B cell (primary cell): ENCODE data around the gene PPP2R3C. TPM values are rescaled to one million over a fixed set of nuclear protein-coding genes. Genes with fewer than 3 reads are reported as not detected.

Source experiments
- ATAC-seq: fragments of 200-7000 bp; cut with Tn5 transposase; one replicate; pipeline ENCODE4 v1.10.0; 2021; ENCODE audit warnings: low read depth, mild to moderate bottlenecking, moderate number of reproducible peaks, moderate library complexity
- CTCF ChIA-PET: fragments of 350-600 bp; sonication (Branson Sonifier 250); formaldehyde crosslinking; loops from one replicate; lab custom pipeline; 2021; ENCODE audit warnings: antibody characterized with exemption, inconsistent platforms; lab: Charles Lee
- POLR2A ChIA-PET: fragments of 350-600 bp; sonication (Branson Sonifier 250); formaldehyde crosslinking; loops from one replicate; lab custom pipeline; 2021; ENCODE audit warnings: antibody characterized with exemption; lab: Charles Lee
- DNase-seq: peaks from one replicate; pipeline ENCODE4 v3.0.0; 2013
- H2AFZ ChIP-seq: 2 replicates; pipeline ENCODE4 v1.6.1; 2012; ENCODE audit warnings: mild to moderate bottlenecking, low read depth, low read length; ENCODE audit not compliant: insufficient read depth, poor library complexity, severe bottlenecking
- H3K27ac ChIP-seq, 2 donors: 1 replicate in 1 of 2; 2 replicates in 1 of 2; pipeline ENCODE4 v1.5.1; 2012 to 2013; ENCODE audit warnings: low read length in 2 of 2, mild to moderate bottlenecking in 2 of 2, moderate library complexity in 1 of 2
- H3K27me3 ChIP-seq, 4 experiments: fragments of 200-600 bp in 1 of 4; sonication (generic) in 1 of 4; replicated peaks in 1 of 4; 1 replicate in 2 of 4; 2 replicates in 2 of 4; pipeline versions ENCODE4 v1.6.1 to v1.7.0; 2013 to 2016; ENCODE audit warnings: low read length in 3 of 4, mild to moderate bottlenecking in 2 of 4, mixed read lengths in 1 of 4, moderate library complexity in 1 of 4; ENCODE audit not compliant: insufficient read depth in 4 of 4, control insufficient read depth in 3 of 4; ENCODE audit errors: control extremely low read depth in 1 of 4
- H3K36me3 ChIP-seq, 2 experiments: replicated peaks in 1 of 2; 1 replicate in 1 of 2; 2 replicates in 1 of 2; pipeline versions ENCODE4 v1.6.1 to v1.7.1; 2013; ENCODE audit warnings: low read length in 1 of 2; ENCODE audit not compliant: insufficient read depth in 2 of 2, control insufficient read depth in 1 of 2; ENCODE audit errors: control extremely low read depth in 1 of 2, extremely low read depth in 1 of 2
- H3K4me1 ChIP-seq, 2 donors: fragments of 200-600 bp in 1 of 2; sonication (generic) in 1 of 2; 1 replicate in 1 of 2; 2 replicates in 1 of 2; pipeline versions ENCODE4 v1.5.1 to v1.6.1; 2013 to 2017; ENCODE audit warnings: low read length in 2 of 2; ENCODE audit not compliant: control insufficient read depth in 2 of 2, insufficient read depth in 2 of 2
- H3K4me2 ChIP-seq: replicated peaks from 2 replicates; pipeline ENCODE3; 2012; ENCODE audit warnings: mild to moderate bottlenecking, low read depth, low read length; ENCODE audit not compliant: poor library complexity, severe bottlenecking
- H3K4me3 ChIP-seq, 5 experiments: fragments of 200-600 bp in 1 of 5; sonication (generic) in 1 of 5; 1 replicate in 3 of 5; 2 replicates in 2 of 5; pipeline versions ENCODE4 v1.5.1 to v1.7.0; 2011 to 2016; ENCODE audit warnings: low read length in 4 of 5, mild to moderate bottlenecking in 4 of 5, low read depth in 2 of 5, control low read depth in 1 of 5, moderate library complexity in 1 of 5; ENCODE audit not compliant: insufficient read depth in 1 of 5; ENCODE audit errors: control extremely low read depth in 1 of 5, extremely low read depth in 1 of 5
- H3K79me2 ChIP-seq: fragments of 200-600 bp; sonication (generic); one replicate; pipeline ENCODE4 v1.6.0; 2016; ENCODE audit warnings: low read length; ENCODE audit not compliant: control insufficient read depth, insufficient read depth
- H3K9ac ChIP-seq: fragments of 200-600 bp; sonication (generic); 2 replicates; pipeline ENCODE4 v1.6.1; 2017; ENCODE audit warnings: mild to moderate bottlenecking, low read length, moderate library complexity
- H3K9me3 ChIP-seq, 3 donors: one replicate each; pipeline versions ENCODE4 v1.6.1 to v1.7.1; 2013; ENCODE audit warnings: low read length in 2 of 3; ENCODE audit not compliant: control insufficient read depth in 2 of 3, insufficient read depth in 1 of 3; ENCODE audit errors: control extremely low read depth in 1 of 3
- H4K20me1 ChIP-seq: 2 replicates; pipeline ENCODE4 v1.6.0; 2012; ENCODE audit warnings: mild to moderate bottlenecking, low read length; ENCODE audit not compliant: insufficient read depth, control insufficient read depth, poor library complexity, severe bottlenecking
- H3K27ac Mint-ChIP-seq: one replicate; pipeline ENCODE4 v1.8.0; 2021; ENCODE audit warnings: mixed read lengths
- H3K27me3 Mint-ChIP-seq: one replicate; pipeline ENCODE4 v1.8.0; 2021; ENCODE audit warnings: mixed read lengths
- H3K4me1 Mint-ChIP-seq: one replicate; pipeline ENCODE4 v1.8.0; 2021; ENCODE audit warnings: mixed read lengths
- H3K4me3 Mint-ChIP-seq: one replicate; pipeline ENCODE4 v1.8.0; 2021; ENCODE audit warnings: mixed read lengths
- H3K9me3 Mint-ChIP-seq: one replicate; pipeline ENCODE4 v1.8.0; 2022; ENCODE audit warnings: mixed read lengths; ENCODE audit not compliant: insufficient read depth
- EZH2 ChIP-seq: IDR thresholded peaks from 2 replicates; pipeline ENCODE4 v1.6.1; 2012; ENCODE audit warnings: borderline replicate concordance, low read depth, mild to moderate bottlenecking, moderate library complexity, low read length; ENCODE audit not compliant: insufficient read depth, poor library complexity, severe bottlenecking
- WGBS: methylation state at CpG from one replicate; pipeline ENCODE4 v1.1.5; 2013; ENCODE audit warnings: missing lambda C conversion rate; ENCODE audit not compliant: insufficient coverage; 5-methylcytosine and 5-hydroxymethylcytosine counted together
- intact Hi-C: fragments of 100-400 bp; cut with micrococcal nuclease; formaldehyde crosslinking; loops from one replicate; pipeline ENCODE4 v1.10.0; 2022
- polyA plus RNA-seq: library from polyadenylated mRNA; depleted of rRNA; stranded (reverse); fragments of >200 nt; gene quantifications from 2 replicates; pipeline ENCODE4 v1.2.3, GENCODE V29; 2012
- total RNA-seq, 2 donors: library from RNA; stranded (reverse); fragments of 120-200 nt in 1 of 2; gene quantifications; 1 replicate in 1 of 2; 2 replicates in 1 of 2; pipeline versions ENCODE4 v1.2.3 to v1.2.4, GENCODE V29; 2013 to 2022
- TF ChIP-seq, protein P1 (sequence below): fragments of 200-600 bp; IDR thresholded peaks from one replicate; pipeline ENCODE4 v1.8.0; 2022; ENCODE audit warnings: antibody characterized with exemption, mild to moderate bottlenecking

Gene PPP2R3C
- total and polyA plus RNA-seq, 2 donors (not counting 1 experiment from before 2014, with no cell fraction given): 13.5 to 40.8 TPM

DNA sequence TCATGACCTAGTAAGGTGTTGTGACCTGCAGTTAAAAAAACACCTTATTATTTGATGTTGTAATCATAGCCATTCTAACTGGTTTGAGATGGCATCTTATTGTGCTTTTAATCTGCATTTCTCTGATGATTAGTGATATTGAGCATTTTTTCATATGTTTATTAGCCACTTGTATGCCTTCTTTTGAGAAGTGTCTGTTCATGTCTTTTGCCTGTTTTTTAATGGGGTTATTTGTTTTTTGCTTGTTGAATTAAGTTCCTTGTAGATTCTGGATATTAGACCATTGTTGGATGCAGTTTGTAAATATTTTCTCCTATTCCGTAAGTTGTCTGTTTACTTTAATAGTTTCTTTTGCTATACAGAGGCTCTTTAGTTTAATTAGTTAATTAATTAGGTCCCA, 41.6 kb upstream of the PPP2R3C start:
- no peaks in the 10 kb centered on the region for H3K79me2 ChIP-seq
- H3K4me3 Mint-ChIP-seq: no peak overlapping the region
- no peak overlapping the region for H3K27ac ChIP-seq
- intact Hi-C loops: no loop called here
- H3K4me1 Mint-ChIP-seq: peaks cover 13% of the 10 kb centered on the region
- H3K4me3 ChIP-seq: no peak overlapping the region
- ChIA-PET CTCF (interaction anchor here (0.6 kb wide), 1 partner anchor 1376 kb away, joined by 3 read pairs; no protein-coding TSS in a partner anchor), POLR2A (no interaction called here)
- ATAC-seq (no peak), DNase-seq (no peak)
- no CpG with 5 or more reads among the region's 1 CpG for WGBS
- no peak overlapping the region for H2AFZ ChIP-seq
- no peaks in the 10 kb centered on the region for H4K20me1 ChIP-seq
- H3K9me3 ChIP-seq: peaks cover 0 to 1% (median 0%) of the 10 kb centered on the region in 3 donors
- H3K4me1 ChIP-seq: no peaks in the 10 kb centered on the region
- no peak overlapping the region for H3K9ac ChIP-seq
- H3K27me3 ChIP-seq: no peaks in the 10 kb centered on the region
- H3K4me2 ChIP-seq: no peak overlapping the region
- H3K27ac Mint-ChIP-seq: no peak overlapping the region
- no peaks in the 10 kb centered on the region for H3K27me3 Mint-ChIP-seq
- H3K36me3 ChIP-seq: peaks cover 6 to 27% of the 10 kb centered on the region in 2 experiments
- no peaks in the 10 kb centered on the region for H3K9me3 Mint-ChIP-seq
- TF ChIP-seq, protein P1, sequence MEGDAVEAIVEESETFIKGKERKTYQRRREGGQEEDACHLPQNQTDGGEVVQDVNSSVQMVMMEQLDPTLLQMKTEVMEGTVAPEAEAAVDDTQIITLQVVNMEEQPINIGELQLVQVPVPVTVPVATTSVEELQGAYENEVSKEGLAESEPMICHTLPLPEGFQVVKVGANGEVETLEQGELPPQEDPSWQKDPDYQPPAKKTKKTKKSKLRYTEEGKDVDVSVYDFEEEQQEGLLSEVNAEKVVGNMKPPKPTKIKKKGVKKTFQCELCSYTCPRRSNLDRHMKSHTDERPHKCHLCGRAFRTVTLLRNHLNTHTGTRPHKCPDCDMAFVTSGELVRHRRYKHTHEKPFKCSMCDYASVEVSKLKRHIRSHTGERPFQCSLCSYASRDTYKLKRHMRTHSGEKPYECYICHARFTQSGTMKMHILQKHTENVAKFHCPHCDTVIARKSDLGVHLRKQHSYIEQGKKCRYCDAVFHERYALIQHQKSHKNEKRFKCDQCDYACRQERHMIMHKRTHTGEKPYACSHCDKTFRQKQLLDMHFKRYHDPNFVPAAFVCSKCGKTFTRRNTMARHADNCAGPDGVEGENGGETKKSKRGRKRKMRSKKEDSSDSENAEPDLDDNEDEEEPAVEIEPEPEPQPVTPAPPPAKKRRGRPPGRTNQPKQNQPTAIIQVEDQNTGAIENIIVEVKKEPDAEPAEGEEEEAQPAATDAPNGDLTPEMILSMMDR: no peak
- TF ChIP-seq EZH2: no peak

DNA sequence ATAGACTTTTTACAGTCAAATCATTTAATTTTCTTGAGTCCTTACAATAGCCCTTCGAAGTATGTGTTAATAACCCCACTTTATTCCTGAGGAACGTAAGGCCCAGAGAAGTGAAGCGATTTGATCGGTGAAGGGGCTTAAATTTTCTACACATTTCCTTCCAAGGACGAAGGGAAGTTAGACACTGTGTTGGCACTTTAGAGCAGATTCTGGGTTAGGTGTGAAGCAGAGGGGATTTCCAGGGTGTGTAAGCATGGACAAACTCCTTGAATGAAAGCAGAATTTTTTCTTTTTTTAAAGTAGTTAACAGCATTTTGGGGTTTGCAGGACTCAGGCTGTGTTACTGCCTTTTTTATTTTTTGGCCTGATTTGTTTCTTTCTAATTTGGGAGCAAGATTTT, 39.4 kb upstream of the PPP2R3C start:
- Histone ChIP-seq H3K4me3 (no peak overlapping the region), H3K4me1 (peaks cover 2 to 4% of the 10 kb centered on the region in 2 donors), H3K9me3 (no peaks in the 10 kb centered on the region), H2AFZ (no peak overlapping the region), H3K4me2 (no peak overlapping the region), H3K36me3 (peaks cover 4 to 15% of the 10 kb centered on the region in 2 experiments), H4K20me1 (no peaks in the 10 kb centered on the region), H3K27ac (no peak overlapping the region), H3K27me3 (no peaks in the 10 kb centered on the region), H3K79me2 (no peaks in the 10 kb centered on the region), H3K9ac (no peak overlapping the region)
- Mint-ChIP-seq H3K4me1 (peaks cover 21% of the 10 kb centered on the region), H3K27ac (no peak overlapping the region), H3K27me3 (no peaks in the 10 kb centered on the region), H3K4me3 (no peak overlapping the region), H3K9me3 (no peaks in the 10 kb centered on the region)
- no peak for ATAC-seq
- POLR2A ChIA-PET: no interaction called here
- intact Hi-C loops: no loop called here
- peak; percentile 9 for DNase-seq
- TF ChIP-seq, protein P1: no peak
- TF ChIP-seq EZH2: no peak
- CTCF ChIA-PET: no interaction called here
- WGBS: 100% methylated on average over 1 of the region's 5 CpGs
